Upper lobe of right lung (tissue), 1 donor: Measurements from ENCODE around the gene DHX40. TPM values are rescaled to one million over a fixed set of nuclear protein-coding genes. Genes with fewer than 3 reads are reported as not detected.
"Not testable (repeated sequence)": the region's sequence is repeated elsewhere in the genome, so short reads cannot be mapped to it uniquely, and the experiment has no call there.

Source experiments
- ATAC-seq: fragments of 200-7000 bp; cut with Tn5 transposase; one replicate; pipeline ENCODE4 v1.9.1; 2020; ENCODE audit warnings: mild to moderate bottlenecking, moderate library complexity
- DNase-seq: peaks from one replicate; pipeline ENCODE4 v3.0.0-alpha.2; 2020
- H3K27ac ChIP-seq: fragments of 200-600 bp; one replicate; pipeline ENCODE4 v1.8.0; 2022
- H3K27me3 ChIP-seq: fragments of 200-600 bp; one replicate; pipeline ENCODE4 v1.8.0; 2022; ENCODE audit warnings: mild to moderate bottlenecking
- H3K36me3 ChIP-seq: fragments of 200-600 bp; one replicate; pipeline ENCODE4 v1.8.0; 2022
- H3K4me1 ChIP-seq: fragments of 200-600 bp; one replicate; pipeline ENCODE4 v1.8.0; 2022
- H3K4me3 ChIP-seq: fragments of 200-600 bp; one replicate; pipeline ENCODE4 v1.8.0; 2022; ENCODE audit warnings: mild to moderate bottlenecking
- H3K9me3 ChIP-seq: fragments of 200-600 bp; one replicate; pipeline ENCODE4 v1.8.0; 2022
- intact Hi-C: fragments of 100-400 bp; cut with DNase I; formaldehyde crosslinking; loops from one replicate; pipeline ENCODE4 v1.11.0; 2022
- total RNA-seq: library from RNA; stranded (reverse); fragmentation: NEBNext Ultra II Directional; extraction: Animal tissue kit (Norgen Biotek cat#: 25700); gene quantifications from one replicate; pipeline ENCODE4 v1.2.1, GENCODE V29; 2021
- TF ChIP-seq, protein P1 (sequence below): fragments of 200-600 bp; IDR thresholded peaks from one replicate; pipeline ENCODE4 v1.8.0; 2022; ENCODE audit warnings: antibody characterized with exemption
- donor health status: DM: no; HTN: yes; CAD: no; lungs with severe emphysema.

The DHX40 gene
- total RNA-seq, 1 donor from 2014 or later, result 25.0 TPM

- H3K27ac ChIP-seq, result no peak overlapping the region
- H3K4me1 ChIP-seq, result no peaks in the 10 kb centered on the region
- H3K27me3 ChIP-seq, result no peaks in the 10 kb centered on the region
- intact Hi-C loops, result no loop called here
- DNase-seq (no peak), ATAC-seq (peak; percentile 45)
- TF ChIP-seq, protein P1, sequence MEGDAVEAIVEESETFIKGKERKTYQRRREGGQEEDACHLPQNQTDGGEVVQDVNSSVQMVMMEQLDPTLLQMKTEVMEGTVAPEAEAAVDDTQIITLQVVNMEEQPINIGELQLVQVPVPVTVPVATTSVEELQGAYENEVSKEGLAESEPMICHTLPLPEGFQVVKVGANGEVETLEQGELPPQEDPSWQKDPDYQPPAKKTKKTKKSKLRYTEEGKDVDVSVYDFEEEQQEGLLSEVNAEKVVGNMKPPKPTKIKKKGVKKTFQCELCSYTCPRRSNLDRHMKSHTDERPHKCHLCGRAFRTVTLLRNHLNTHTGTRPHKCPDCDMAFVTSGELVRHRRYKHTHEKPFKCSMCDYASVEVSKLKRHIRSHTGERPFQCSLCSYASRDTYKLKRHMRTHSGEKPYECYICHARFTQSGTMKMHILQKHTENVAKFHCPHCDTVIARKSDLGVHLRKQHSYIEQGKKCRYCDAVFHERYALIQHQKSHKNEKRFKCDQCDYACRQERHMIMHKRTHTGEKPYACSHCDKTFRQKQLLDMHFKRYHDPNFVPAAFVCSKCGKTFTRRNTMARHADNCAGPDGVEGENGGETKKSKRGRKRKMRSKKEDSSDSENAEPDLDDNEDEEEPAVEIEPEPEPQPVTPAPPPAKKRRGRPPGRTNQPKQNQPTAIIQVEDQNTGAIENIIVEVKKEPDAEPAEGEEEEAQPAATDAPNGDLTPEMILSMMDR, result no peak
- H3K4me3 ChIP-seq, result no peak overlapping the region
- no peaks in the 10 kb centered on the region for H3K9me3 ChIP-seq
- peaks cover 25% of the 10 kb centered on the region for H3K36me3 ChIP-seq
Measured at GRCh38 chr17:59572301-59572924, 7.0 kb downstream of the DHX40 start.

- ATAC-seq, intact Hi-C loops, H3K4me1 ChIP-seq, H3K36me3 ChIP-seq, DNase-seq, H3K27ac ChIP-seq, H3K4me3 ChIP-seq, H3K27me3 ChIP-seq, H3K9me3 ChIP-seq: not testable (repeated sequence)
Measured at GRCh38 chr17:59584168-59584567, 18.8 kb downstream of the DHX40 start.

GRCh38 chr17:59600169-59600568, 34.8 kb downstream of the DHX40 start:
- peaks cover 47% of the 10 kb centered on the region for H3K36me3 ChIP-seq
- H3K27ac ChIP-seq, result no peak overlapping the region
- no peak for ATAC-seq
- no peaks in the 10 kb centered on the region for H3K4me1 ChIP-seq
- TF ChIP-seq, protein P1, result no peak
- H3K9me3 ChIP-seq, result no peaks in the 10 kb centered on the region
- no peaks in the 10 kb centered on the region for H3K27me3 ChIP-seq
- intact Hi-C loops, result no loop called here
- H3K4me3 ChIP-seq, result no peak overlapping the region
- DNase-seq, result no peak

GRCh38 chr17:59601130-59601529, 35.7 kb downstream of the DHX40 start:
- H3K36me3 ChIP-seq, result peaks cover 56% of the 10 kb centered on the region
- intact Hi-C loops, result no loop called here
- H3K27me3 ChIP-seq, result no peaks in the 10 kb centered on the region
- H3K4me1 ChIP-seq, result no peaks in the 10 kb centered on the region
- no peak overlapping the region for H3K27ac ChIP-seq
- no peaks in the 10 kb centered on the region for H3K9me3 ChIP-seq
- TF ChIP-seq, protein P1, result no peak
- DNase-seq (no peak), ATAC-seq (no peak)
- H3K4me3 ChIP-seq, result no peak overlapping the region

DNA sequence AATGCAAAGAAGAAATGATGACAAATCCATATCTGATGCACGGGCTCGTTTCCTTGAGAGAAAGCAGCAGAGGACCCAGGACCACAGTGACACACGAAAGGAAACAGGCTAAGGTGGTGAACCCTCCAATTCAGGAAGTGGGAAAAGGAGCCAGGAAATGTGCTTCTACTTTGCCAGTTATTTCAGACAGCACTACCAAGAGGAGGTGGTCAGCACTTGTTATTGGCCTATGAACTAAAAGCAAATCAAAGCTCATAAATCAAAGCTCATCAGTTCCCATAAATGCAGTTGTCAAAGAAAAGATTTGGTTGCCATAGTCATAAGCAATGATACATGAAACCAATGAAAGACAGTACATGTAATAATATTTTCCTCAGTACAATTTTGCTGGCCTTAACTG, 41.7 kb downstream of the DHX40 start:
- H3K27me3 ChIP-seq, result no peaks in the 10 kb centered on the region
- TF ChIP-seq, protein P1, result no peak
- H3K27ac ChIP-seq, result no peak overlapping the region
- intact Hi-C loops, result no loop called here
- ATAC-seq, result no peak
- H3K9me3 ChIP-seq, result no peaks in the 10 kb centered on the region
- no peak overlapping the region for H3K4me3 ChIP-seq
- DNase-seq, result no peak
- peaks cover 76% of the 10 kb centered on the region for H3K36me3 ChIP-seq
- no peaks in the 10 kb centered on the region for H3K4me1 ChIP-seq

- TF ChIP-seq, protein P1, result peak; percentile 31
- Histone ChIP-seq H3K27me3 (no peaks in the 10 kb centered on the region), H3K27ac (no peak overlapping the region), H3K36me3 (peaks cover 67% of the 10 kb centered on the region), H3K9me3 (no peaks in the 10 kb centered on the region), H3K4me3 (no peak overlapping the region), H3K4me1 (no peaks in the 10 kb centered on the region)
- intact Hi-C loops, result no loop called here
- ATAC-seq (peak; percentile 46), DNase-seq (no peak)
Measured at GRCh38 chr17:59607817-59608403, 42.5 kb downstream of the DHX40 start.
